ENCODE data around the gene CS. TPM values are rescaled to one million over a fixed set of nuclear protein-coding genes. Genes with fewer than 3 reads are reported as not detected.

CS gene
- total RNA-seq, 1 donor from 2014 or later: 64.8 TPM

DNA sequence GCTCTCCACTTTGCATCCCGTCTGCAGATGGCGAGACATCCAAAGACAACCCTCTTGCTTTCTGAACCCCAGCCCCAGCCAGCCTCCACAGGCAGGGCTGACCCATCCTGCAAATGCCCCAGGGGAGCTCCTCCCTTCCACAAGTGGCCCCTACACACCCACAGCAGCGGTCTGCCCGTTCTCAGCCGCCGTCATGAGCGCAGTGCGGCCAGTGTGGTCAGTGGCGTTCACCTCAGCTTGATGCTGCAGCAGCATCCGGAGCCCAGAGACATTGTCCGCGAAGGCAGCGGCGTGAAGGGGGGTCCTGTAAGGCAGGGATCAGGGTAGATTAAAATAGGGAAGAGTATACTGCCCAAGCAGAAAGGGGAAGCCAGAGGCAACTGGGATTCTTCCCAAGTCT lies 55.6 kb downstream of the CS start:
- H3K27me3 ChIP-seq (ENCODE audit: control insufficient read depth, insufficient read depth, low read length): no peaks in the 10 kb centered on the region
- no peak for DNase-seq (ENCODE audit: low read depth)
- no peak overlapping the region for H3K4me3 ChIP-seq (ENCODE audit: low read depth, low read length)
- no peak for FAIRE-seq
- peaks cover 47% of the 10 kb centered on the region for H3K36me3 ChIP-seq (ENCODE audit: control insufficient read depth, insufficient read depth, low read length)
- TF ChIP-seq, protein P1, sequence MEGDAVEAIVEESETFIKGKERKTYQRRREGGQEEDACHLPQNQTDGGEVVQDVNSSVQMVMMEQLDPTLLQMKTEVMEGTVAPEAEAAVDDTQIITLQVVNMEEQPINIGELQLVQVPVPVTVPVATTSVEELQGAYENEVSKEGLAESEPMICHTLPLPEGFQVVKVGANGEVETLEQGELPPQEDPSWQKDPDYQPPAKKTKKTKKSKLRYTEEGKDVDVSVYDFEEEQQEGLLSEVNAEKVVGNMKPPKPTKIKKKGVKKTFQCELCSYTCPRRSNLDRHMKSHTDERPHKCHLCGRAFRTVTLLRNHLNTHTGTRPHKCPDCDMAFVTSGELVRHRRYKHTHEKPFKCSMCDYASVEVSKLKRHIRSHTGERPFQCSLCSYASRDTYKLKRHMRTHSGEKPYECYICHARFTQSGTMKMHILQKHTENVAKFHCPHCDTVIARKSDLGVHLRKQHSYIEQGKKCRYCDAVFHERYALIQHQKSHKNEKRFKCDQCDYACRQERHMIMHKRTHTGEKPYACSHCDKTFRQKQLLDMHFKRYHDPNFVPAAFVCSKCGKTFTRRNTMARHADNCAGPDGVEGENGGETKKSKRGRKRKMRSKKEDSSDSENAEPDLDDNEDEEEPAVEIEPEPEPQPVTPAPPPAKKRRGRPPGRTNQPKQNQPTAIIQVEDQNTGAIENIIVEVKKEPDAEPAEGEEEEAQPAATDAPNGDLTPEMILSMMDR (IDR thresholded peaks at IDR 0.05; ENCODE audit: insufficient read depth, low read length, severe bottlenecking): no peak

DNA sequence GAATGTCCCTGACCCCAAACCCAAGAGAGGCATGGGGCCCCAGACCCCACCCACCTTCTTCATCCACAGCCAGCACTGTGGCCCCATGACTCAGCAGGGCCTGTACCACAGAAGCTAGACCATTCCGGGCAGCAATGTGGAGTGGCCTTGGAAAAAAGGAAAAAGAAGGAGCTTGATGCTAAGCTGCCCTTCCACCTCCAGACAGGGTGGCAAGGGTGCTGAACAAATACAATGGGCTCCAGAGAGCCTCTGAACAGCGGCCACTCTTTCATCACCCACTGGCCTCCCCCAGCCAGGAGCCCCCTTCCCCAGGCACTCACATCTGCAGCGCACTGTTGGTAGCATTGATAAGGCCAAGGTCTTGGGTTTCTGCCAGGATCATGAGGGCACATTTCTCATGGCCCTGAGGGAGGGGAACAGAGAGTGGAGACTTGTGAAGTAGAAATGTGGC lies 56.4 kb downstream of the CS start:
- peaks cover 44% of the 10 kb centered on the region for H3K36me3 ChIP-seq (ENCODE audit: control insufficient read depth, insufficient read depth, low read length)
- TF ChIP-seq, protein P1 (IDR thresholded peaks at IDR 0.05; ENCODE audit: insufficient read depth, low read length, severe bottlenecking): no peak
- H3K4me3 ChIP-seq (ENCODE audit: low read depth, low read length): no peak overlapping the region
- DNase-seq (ENCODE audit: low read depth) (no peak), FAIRE-seq (no peak)
- no peaks in the 10 kb centered on the region for H3K27me3 ChIP-seq (ENCODE audit: control insufficient read depth, insufficient read depth, low read length)

GRCh38 chr12:56242986-56243385 lies 57.1 kb downstream of the CS start:
- no peaks in the 10 kb centered on the region for H3K27me3 ChIP-seq (ENCODE audit: control insufficient read depth, insufficient read depth, low read length)
- H3K36me3 ChIP-seq (ENCODE audit: control insufficient read depth, insufficient read depth, low read length): peaks cover 37% of the 10 kb centered on the region

GRCh38 chr12:56241424-56242303 lies 58.5 kb downstream of the CS start:
- DNase-seq (ENCODE audit: low read depth) (no peak), FAIRE-seq (no peak)
- peaks cover 30% of the 10 kb centered on the region for H3K36me3 ChIP-seq (ENCODE audit: control insufficient read depth, insufficient read depth, low read length)
- no peak overlapping the region for H3K4me3 ChIP-seq (ENCODE audit: low read depth, low read length)
- TF ChIP-seq, protein P1 (IDR thresholded peaks at IDR 0.05; ENCODE audit: insufficient read depth, low read length, severe bottlenecking): no peak
- no peaks in the 10 kb centered on the region for H3K27me3 ChIP-seq (ENCODE audit: control insufficient read depth, insufficient read depth, low read length)

More at GRCh38 chr12:56242986-56243385, 57.1 kb downstream of the CS start:
- TF ChIP-seq, protein P1 (IDR thresholded peaks at IDR 0.05; ENCODE audit: insufficient read depth, low read length, severe bottlenecking): no peak
- H3K4me3 ChIP-seq (ENCODE audit: low read depth, low read length): no peak overlapping the region
- FAIRE-seq: no peak
- DNase-seq (ENCODE audit: low read depth): no peak

DNA sequence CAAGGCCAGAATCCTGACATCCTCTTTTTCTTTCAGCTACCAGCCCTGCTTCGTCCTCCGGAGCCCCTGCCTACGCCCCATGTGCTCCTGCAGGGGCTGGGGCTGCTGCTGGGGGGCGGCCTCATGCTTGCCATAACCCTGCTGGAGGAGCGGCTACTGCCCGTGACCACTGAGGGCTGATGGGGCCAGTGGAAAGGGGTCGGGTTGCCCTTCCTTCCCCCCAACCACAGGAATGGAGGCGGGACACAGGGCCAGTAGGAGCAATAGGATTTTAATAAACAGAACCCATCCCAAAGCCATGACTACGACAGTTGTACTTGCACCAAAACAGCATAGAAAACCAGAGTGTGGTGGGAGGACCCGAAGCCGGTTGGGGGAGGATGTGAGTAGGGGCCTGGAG lies 62.6 kb downstream of the CS start:
- FAIRE-seq (no peak), DNase-seq (ENCODE audit: low read depth) (no peak)
- TF ChIP-seq, protein P1 (IDR thresholded peaks at IDR 0.05; ENCODE audit: insufficient read depth, low read length, severe bottlenecking): no peak
- Histone ChIP-seq H3K36me3 (ENCODE audit: control insufficient read depth, insufficient read depth, low read length) (peaks cover 7% of the 10 kb centered on the region), H3K27me3 (ENCODE audit: control insufficient read depth, insufficient read depth, low read length) (no peaks in the 10 kb centered on the region), H3K4me3 (ENCODE audit: low read depth, low read length) (no peak overlapping the region)
